GM18870 (cell line): ENCODE measurements around the gene ITIH4.

Experiments used
- ATAC-seq: cut with Tn5 transposase; IDR thresholded peaks from one replicate; pipeline ENCODE4 v1.9.1; 2021; ENCODE audit warnings: moderate library complexity; ENCODE audit not compliant: unreplicated experiment

ITIH4 gene

DNA sequence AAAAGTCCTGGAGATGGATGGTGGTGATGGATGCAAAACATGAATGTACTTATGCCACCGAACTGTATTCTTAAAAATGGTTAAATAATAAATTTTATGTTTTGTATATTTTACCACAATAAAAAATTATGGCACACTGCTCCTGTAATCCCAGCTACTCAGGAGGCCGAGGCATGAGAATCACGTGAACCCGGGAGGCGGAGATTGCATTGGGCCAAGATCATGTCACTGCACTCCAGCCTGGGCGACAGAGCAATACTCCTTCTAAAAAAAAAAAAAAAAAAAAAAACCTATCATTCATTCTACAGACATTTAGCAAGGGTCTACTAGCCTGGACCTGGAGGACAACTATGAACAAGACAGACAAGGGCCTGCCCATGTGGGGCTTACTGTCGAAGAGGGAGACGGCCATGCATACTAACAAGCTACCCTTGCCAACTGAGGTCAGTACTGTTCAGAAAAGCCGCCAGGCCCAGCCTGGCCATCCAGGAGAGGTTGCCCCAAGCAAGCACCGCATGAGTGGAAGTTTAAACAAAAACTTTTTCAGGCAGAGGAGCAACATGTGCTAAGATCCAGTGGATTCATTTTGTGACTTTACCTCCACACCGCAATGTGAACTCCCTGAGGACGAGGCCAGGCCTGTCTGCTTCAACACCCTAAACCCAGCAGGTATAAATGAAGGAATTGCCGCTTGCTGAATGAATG, 57.0 kb downstream of the ITIH4 start:
- no peak for ATAC-seq

DNA sequence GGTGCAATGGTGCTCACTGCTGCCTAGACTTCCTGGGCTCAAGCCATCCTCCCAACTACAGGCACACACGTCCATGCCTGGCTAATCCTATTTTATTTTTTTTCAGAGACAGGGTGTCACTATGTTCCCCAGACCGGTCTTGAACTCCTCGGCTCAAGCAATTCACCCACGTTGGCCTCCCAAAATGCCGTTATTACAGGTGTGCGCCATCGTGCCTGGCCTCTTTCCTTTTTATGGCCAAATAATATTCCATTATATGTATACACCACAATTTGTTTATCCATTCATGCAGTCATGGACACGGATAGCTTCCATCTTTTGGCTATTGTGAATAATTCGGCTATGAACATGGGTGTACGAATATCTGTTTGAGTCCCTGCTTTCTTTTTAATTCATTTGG, 58.8 kb downstream of the ITIH4 start:
- no peak for ATAC-seq

DNA sequence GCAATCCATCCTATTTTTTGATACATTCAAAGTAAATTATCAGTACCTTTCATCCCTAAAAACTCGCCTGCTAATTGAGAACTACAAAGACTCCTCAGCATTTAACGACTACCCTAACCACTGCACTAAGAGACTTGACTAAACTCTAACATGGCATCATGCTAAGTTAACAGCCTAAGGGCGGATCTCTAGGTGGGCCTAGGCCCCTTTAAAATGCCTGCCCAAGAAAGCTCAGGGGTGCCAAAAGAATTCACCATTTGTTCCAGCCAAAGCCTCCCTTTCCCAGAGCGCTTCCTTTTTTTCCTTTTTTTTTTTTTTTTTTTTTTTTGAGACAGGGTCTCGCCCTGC, 59.2 kb downstream of the ITIH4 start:
- no peak for ATAC-seq

DNA sequence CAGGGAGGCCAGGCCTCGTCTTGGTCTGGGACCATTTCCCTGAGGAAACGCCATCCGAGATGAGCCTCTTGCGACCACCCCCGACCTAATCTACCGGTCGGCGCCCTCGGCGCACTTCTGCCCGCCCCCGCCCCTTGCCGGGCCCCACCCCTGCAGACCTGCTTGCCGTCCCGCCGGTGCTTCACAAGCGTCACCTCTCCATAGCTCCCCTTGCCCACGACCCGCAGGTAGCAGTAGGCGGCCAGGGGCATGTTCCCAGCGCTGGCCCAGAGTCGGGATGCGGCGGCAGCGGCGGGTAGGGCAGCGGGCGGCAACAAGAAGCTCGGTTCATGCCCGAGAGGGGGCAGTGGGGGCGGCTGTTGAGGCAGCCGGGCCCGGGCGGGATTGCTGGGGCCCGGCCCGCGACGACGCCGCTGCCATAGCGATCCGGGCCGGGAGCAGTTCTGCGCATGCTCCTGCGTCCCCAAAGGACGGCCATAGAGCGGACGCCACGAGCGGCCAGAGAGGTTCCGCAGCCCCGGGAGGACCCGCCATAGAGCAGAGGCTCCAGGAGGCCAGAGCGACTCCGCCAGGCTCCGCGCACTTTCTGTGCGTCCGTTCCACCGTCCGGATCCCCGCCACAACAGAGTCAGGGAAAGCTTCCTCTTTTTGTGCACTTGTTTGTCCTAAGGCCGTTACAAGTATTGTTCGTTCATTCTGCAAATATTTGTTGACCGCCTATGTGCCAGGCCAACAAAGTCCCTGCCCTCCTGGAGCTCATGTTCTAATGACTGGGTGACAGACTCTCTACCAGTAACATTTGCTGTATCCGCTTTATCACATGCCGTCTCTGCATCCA, 59.8 kb downstream of the ITIH4 start, which contains the start of gene NEK4:
NEK4 (minus strand) TSS at position 445 of the 838 bp plus-strand sequence; CDS start at position 251, 194 bp downstream.
- peak; percentile 62 for ATAC-seq

DNA sequence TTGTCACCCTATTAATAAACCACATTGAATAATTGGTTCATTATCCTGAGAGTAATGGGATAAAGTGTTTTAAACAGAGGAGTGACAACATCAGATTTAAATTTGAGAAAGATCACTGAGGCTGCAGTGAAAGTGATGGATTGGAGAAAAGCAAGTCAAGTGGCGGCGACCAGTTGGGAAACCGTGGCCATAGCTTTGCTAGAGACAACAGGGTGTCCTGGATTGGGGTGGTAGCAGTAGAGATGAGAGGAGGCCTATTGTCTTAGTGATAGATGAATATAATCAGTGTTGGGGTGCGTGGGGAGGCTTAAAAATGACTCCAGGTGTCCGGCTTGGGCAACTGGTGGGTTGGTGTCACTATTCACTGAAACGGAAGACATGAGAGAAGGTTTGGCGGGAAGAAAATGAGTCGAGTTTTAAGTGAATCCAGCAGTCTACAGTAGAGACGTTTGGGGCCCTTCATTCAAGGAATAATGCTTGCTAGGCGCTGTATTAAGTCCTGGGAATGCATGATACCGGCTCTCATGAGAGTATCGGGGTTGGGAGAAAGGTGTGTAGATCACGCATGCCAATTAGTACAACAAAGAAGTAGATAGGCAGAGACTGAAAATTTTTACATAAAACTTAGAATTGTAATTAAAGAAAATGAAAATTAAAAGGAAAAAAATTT, 60.6 kb downstream of the ITIH4 start:
- ATAC-seq: no peak

DNA sequence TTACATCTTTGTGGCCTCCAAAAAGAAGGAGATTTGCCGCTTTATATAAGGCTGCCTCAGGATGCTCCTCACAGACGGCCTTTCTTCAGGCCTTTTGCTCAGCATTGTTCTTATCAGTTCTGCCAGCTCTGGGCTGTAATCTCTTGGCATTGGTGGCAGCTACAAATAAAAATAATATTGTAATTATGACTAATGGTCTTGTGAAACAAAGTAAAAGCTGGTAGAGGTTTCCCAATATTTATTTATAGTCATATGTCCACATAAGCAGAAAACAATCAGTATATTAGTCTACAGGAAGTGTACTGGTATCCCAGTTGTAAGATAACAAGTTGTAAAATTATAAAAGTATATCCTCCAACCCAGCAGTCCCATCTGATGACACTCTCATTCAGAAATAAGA, 67.0 kb downstream of the ITIH4 start:
- no peak for ATAC-seq
